ENCODE measurements around the gene CHST3. TPM values are rescaled to one million over a fixed set of nuclear protein-coding genes. Genes with fewer than 3 reads are reported as not detected.
A peak's percentile ranks its signal among the peaks of the same experiment; 100 is the strongest.
"Not testable (repeated sequence)": the region's sequence is repeated elsewhere in the genome, so short reads cannot be mapped to it uniquely, and the experiment has no call there.

Gene CHST3
- total RNA-seq, 1 donor = 43.1 TPM

GRCh38 chr10:71975871-71976725 lies 11.9 kb downstream of the CHST3 start:
- Histone ChIP-seq H3K4me3 (ENCODE audit: insufficient read depth, low read length) (peak overlapping the region; percentile 22), H3K36me3 (ENCODE audit: insufficient read depth, low read length) (peaks cover 12% of the 10 kb centered on the region), H3K9me3 (ENCODE audit: low read depth, low read length) (no peaks in the 10 kb centered on the region), H3K4me2 (ENCODE audit: insufficient read depth, low read length) (peak overlapping the region; percentile 63), H2AFZ (ENCODE audit: low read length) (peak overlapping the region; percentile 36), H3K4me1 (ENCODE audit: insufficient read depth, low read length) (peaks cover 88% of the 10 kb centered on the region), H3K27ac (ENCODE audit: low read depth, low read length) (peak overlapping the region; percentile 75), H3K27me3 (ENCODE audit: insufficient read depth, low read length) (no peaks in the 10 kb centered on the region), H3K79me2 (ENCODE audit: insufficient read depth, low read length) (peaks cover 78% of the 10 kb centered on the region), H4K20me1 (ENCODE audit: insufficient read depth, low read length) (peaks cover 50% of the 10 kb centered on the region)
- no peak for TF ChIP-seq CTCF (IDR thresholded peaks at IDR 0.05; ENCODE audit: extremely low read depth, low read depth, low read length)
- peak; percentile 95 for DNase-seq (ENCODE audit: insufficient read length, low spot score, missing footprints)

- H3K27ac ChIP-seq (ENCODE audit: low read depth, low read length); H3K36me3 ChIP-seq (ENCODE audit: insufficient read depth, low read length); H3K4me3 ChIP-seq (ENCODE audit: insufficient read depth, low read length); H2AFZ ChIP-seq (ENCODE audit: low read length); H3K9me3 ChIP-seq (ENCODE audit: low read depth, low read length); DNase-seq (ENCODE audit: insufficient read length, low spot score, missing footprints); H3K4me2 ChIP-seq (ENCODE audit: insufficient read depth, low read length); H3K27me3 ChIP-seq (ENCODE audit: insufficient read depth, low read length): not testable (repeated sequence)
- peaks cover 75% of the 10 kb centered on the region for H3K79me2 ChIP-seq (ENCODE audit: insufficient read depth, low read length)
- H4K20me1 ChIP-seq (ENCODE audit: insufficient read depth, low read length) = peaks cover 49% of the 10 kb centered on the region
- H3K4me1 ChIP-seq (ENCODE audit: insufficient read depth, low read length) = peaks cover 96% of the 10 kb centered on the region
These were observed 13.4 kb downstream of the CHST3 start for GRCh38 chr10:71977614-71977903.

- H3K36me3 ChIP-seq (ENCODE audit: insufficient read depth, low read length) = no peaks in the 10 kb centered on the region
- H2AFZ ChIP-seq (ENCODE audit: low read length) = no peak overlapping the region
- no peak overlapping the region for H3K4me3 ChIP-seq (ENCODE audit: insufficient read depth, low read length)
- DNase-seq (ENCODE audit: insufficient read length, low spot score, missing footprints) = peak; percentile 69
- peaks cover 75% of the 10 kb centered on the region for H3K79me2 ChIP-seq (ENCODE audit: insufficient read depth, low read length)
- peak overlapping the region; percentile 64 for H3K27ac ChIP-seq (ENCODE audit: low read depth, low read length)
- no peaks in the 10 kb centered on the region for H3K9me3 ChIP-seq (ENCODE audit: low read depth, low read length)
- H3K4me1 ChIP-seq (ENCODE audit: insufficient read depth, low read length) = peaks cover 97% of the 10 kb centered on the region
- TF ChIP-seq CTCF (IDR thresholded peaks at IDR 0.05; ENCODE audit: extremely low read depth, low read depth, low read length) = peak; percentile 18
- H3K4me2 ChIP-seq (ENCODE audit: insufficient read depth, low read length) = no peak overlapping the region
- no peaks in the 10 kb centered on the region for H3K27me3 ChIP-seq (ENCODE audit: insufficient read depth, low read length)
- peaks cover 54% of the 10 kb centered on the region for H4K20me1 ChIP-seq (ENCODE audit: insufficient read depth, low read length)
These were observed 14.3 kb downstream of the CHST3 start for GRCh38 chr10:71978476-71978875.

- Histone ChIP-seq H3K79me2 (ENCODE audit: insufficient read depth, low read length) (peaks cover 75% of the 10 kb centered on the region), H3K27me3 (ENCODE audit: insufficient read depth, low read length) (no peaks in the 10 kb centered on the region), H3K4me3 (ENCODE audit: insufficient read depth, low read length) (no peak overlapping the region), H2AFZ (ENCODE audit: low read length) (no peak overlapping the region), H3K9me3 (ENCODE audit: low read depth, low read length) (no peaks in the 10 kb centered on the region), H3K4me2 (ENCODE audit: insufficient read depth, low read length) (peak overlapping the region; percentile 11), H3K4me1 (ENCODE audit: insufficient read depth, low read length) (peaks cover 90% of the 10 kb centered on the region), H4K20me1 (ENCODE audit: insufficient read depth, low read length) (peaks cover 48% of the 10 kb centered on the region), H3K27ac (ENCODE audit: low read depth, low read length) (peak overlapping the region; percentile 64), H3K36me3 (ENCODE audit: insufficient read depth, low read length) (no peaks in the 10 kb centered on the region)
- DNase-seq (ENCODE audit: insufficient read length, low spot score, missing footprints) = peak; percentile 69
- no peak for TF ChIP-seq CTCF (IDR thresholded peaks at IDR 0.05; ENCODE audit: extremely low read depth, low read depth, low read length)
These were observed 14.9 kb downstream of the CHST3 start for GRCh38 chr10:71978988-71979691.

Measured in osteoblast (primary cell).